HG03558 (cell line): ENCODE measurements around the gene DNLZ.

Experiments used
- ATAC-seq: cut with Tn5 transposase; IDR thresholded peaks from one replicate; pipeline ENCODE4 v1.9.1; 2021; ENCODE audit warnings: moderate number of reproducible peaks; ENCODE audit not compliant: unreplicated experiment; ENCODE audit errors: extremely low read depth

DNLZ gene

DNA sequence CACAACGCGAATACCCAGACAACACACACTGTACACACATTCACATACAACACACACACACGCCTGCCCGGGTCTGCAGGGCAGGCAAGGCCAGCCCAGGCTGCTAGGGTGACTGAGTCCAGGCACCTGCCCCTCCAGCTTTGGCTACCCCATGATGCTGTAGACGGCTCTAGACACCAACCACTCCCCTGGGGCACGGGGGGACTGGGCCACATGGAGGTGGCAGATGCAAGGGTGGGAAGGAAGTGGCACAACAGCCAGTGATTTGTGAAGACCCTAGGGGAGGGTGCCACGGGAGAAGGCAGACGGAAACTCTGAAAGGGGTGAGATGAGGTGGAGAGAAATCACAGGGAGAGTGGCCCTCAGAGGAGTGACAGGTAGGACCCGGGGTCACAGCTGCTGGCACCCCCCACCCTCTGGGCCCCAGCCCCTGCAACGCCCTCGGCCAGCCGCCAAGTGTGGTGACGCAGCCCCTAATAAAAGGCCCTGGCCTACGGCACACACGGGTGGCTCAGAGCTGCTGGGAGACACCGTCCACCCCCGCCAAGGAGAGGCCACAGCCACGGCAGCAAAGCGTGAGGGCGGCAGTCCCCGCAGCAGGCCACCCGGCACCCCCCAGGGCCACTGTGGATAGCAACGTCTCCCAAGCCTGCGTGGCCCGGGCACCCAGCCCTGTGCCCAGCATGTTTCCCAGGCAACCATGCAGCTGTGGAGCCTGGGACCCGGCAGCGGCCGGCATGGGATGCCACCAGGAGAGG, 53.1 kb downstream of the DNLZ start:
- no peak for ATAC-seq

DNA sequence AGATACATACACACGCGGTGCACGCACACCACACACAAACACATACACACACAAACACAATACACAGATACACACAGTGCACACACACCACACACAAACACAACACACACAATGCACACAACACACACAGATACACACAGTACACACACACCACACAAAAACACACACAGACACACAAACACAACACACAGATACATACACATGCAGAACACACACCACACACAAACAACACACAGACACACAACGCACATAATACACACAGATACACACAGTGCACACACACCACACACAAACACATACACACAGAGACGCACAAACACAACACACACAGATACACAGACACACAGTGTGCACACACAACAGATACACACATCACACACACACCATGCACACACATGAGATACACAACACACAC, 53.7 kb downstream of the DNLZ start:
- ATAC-seq = no peak
